NCI-H748 (cell line): Measurements from ENCODE around the gene FBRSL1.

Experiments
- DNase-seq: peaks from one replicate; lab custom pipeline; 2025; ENCODE audit not compliant: unreplicated experiment; lab: John Stamatoyannopoulos, UW

Gene FBRSL1

GRCh38 chr12:132483208-132483607 is 6.7 kb upstream of the FBRSL1 start:
- DNase-seq = no peak

- DNase-seq = no peak
Measured at GRCh38 chr12:132483612-132484011, 6.3 kb upstream of the FBRSL1 start.

GRCh38 chr12:132484183-132484890 is 5.6 kb upstream of the FBRSL1 start:
- DNase-seq = no peak

GRCh38 chr12:132484891-132485441 is 5.0 kb upstream of the FBRSL1 start:
- DNase-seq = no peak

- DNase-seq = no peak
Measured at GRCh38 chr12:132485619-132486018, 4.3 kb upstream of the FBRSL1 start.

GRCh38 chr12:132486168-132486567 is 3.8 kb upstream of the FBRSL1 start:
- no peak for DNase-seq

GRCh38 chr12:132486576-132486975 is 3.4 kb upstream of the FBRSL1 start:
- no peak for DNase-seq

GRCh38 chr12:132487311-132487741 is 2.6 kb upstream of the FBRSL1 start:
- DNase-seq = no peak

GRCh38 chr12:132488127-132489077 is 1.5 kb upstream of the FBRSL1 start:
- DNase-seq = peak; percentile 47

GRCh38 chr12:132489078-132489601 is 811 bp upstream of the FBRSL1 start:
- peak; percentile 75 for DNase-seq

- DNase-seq = no peak
Measured at GRCh38 chr12:132490422-132491137, 629 bp downstream of the FBRSL1 start.

GRCh38 chr12:132491138-132491663 is 1.2 kb downstream of the FBRSL1 start:
- peak; percentile 13 for DNase-seq

GRCh38 chr12:132491761-132492378 is 1.9 kb downstream of the FBRSL1 start:
- no peak for DNase-seq

- no peak for DNase-seq
Measured at GRCh38 chr12:132492522-132492921, 2.6 kb downstream of the FBRSL1 start.

- no peak for DNase-seq
Measured at GRCh38 chr12:132492951-132493350, 3.0 kb downstream of the FBRSL1 start.

GRCh38 chr12:132493482-132494178 is 3.7 kb downstream of the FBRSL1 start:
- no peak for DNase-seq

GRCh38 chr12:132494294-132495164 is 4.6 kb downstream of the FBRSL1 start:
- no peak for DNase-seq

GRCh38 chr12:132495165-132495544 is 5.2 kb downstream of the FBRSL1 start:
- no peak for DNase-seq
